Keratinocyte (primary cell): ENCODE measurements around the gene NXPH4. TPM values are rescaled to one million over a fixed set of nuclear protein-coding genes. Genes with fewer than 3 reads are reported as not detected.

Experiments
- DNase-seq: peaks from one replicate; pipeline ENCODE4 v3.0.0-alpha.2; 2011; ENCODE audit warnings: low read depth, missing footprints, low spot score
- FAIRE-seq: peaks from 2 replicates; lab custom pipeline; 2011; peaks lifted over from hg19 to GRCh38; lab: Jason Lieb, UNC
- H2AFZ ChIP-seq: 2 replicates; pipeline ENCODE4 v1.6.0; 2012; ENCODE audit warnings: low read length, control low read depth, inconsistent platforms; ENCODE audit not compliant: control insufficient read depth
- H3K27ac ChIP-seq: 2 replicates; pipeline ENCODE4 v1.5.1; 2011; ENCODE audit warnings: low read length; ENCODE audit not compliant: control insufficient read depth, insufficient read depth
- H3K27me3 ChIP-seq: 3 replicates; pipeline ENCODE4 v1.6.0; 2011; ENCODE audit warnings: low read length; ENCODE audit not compliant: control insufficient read depth, insufficient read depth; ENCODE audit errors: extremely low read depth
- H3K36me3 ChIP-seq, 2 experiments: 2 replicates in 1 of 2; 3 replicates in 1 of 2; pipeline ENCODE4 v1.5.1; 2011; ENCODE audit warnings: low read length in 2 of 2, mild to moderate bottlenecking in 1 of 2; ENCODE audit not compliant: control insufficient read depth in 2 of 2, insufficient read depth in 2 of 2; ENCODE audit errors: extremely low read depth in 1 of 2
- H3K4me1 ChIP-seq: 3 replicates; pipeline ENCODE4 v1.5.1; 2011; ENCODE audit warnings: low read length; ENCODE audit not compliant: control insufficient read depth, insufficient read depth; ENCODE audit errors: extremely low read depth
- H3K4me2 ChIP-seq: 3 replicates; pipeline ENCODE4 v1.6.0; 2011; ENCODE audit warnings: low read depth, low read length; ENCODE audit not compliant: control insufficient read depth, insufficient read depth; ENCODE audit errors: extremely low read depth
- H3K4me3 ChIP-seq, 3 experiments: fragments of 200-600 bp in 1 of 3; sonication (generic) in 1 of 3; 2 replicates in 2 of 3; 3 replicates in 1 of 3; pipeline ENCODE4 v1.5.1; 2011 to 2016; ENCODE audit warnings: low read length in 3 of 3, mild to moderate bottlenecking in 3 of 3, control low read depth in 2 of 3, inconsistent platforms in 1 of 3, low read depth in 1 of 3, mixed read lengths in 1 of 3, mixed run types in 1 of 3, moderate library complexity in 1 of 3; ENCODE audit not compliant: control insufficient read depth in 2 of 3, insufficient read depth in 2 of 3; ENCODE audit errors: extremely low read depth in 1 of 3
- H3K79me2 ChIP-seq: 2 replicates; pipeline ENCODE4 v1.6.0; 2012; ENCODE audit warnings: low read length; ENCODE audit not compliant: control insufficient read depth, insufficient read depth
- H3K9ac ChIP-seq: 3 replicates; pipeline ENCODE4 v1.6.0; 2011; ENCODE audit warnings: low read length; ENCODE audit not compliant: control insufficient read depth, insufficient read depth; ENCODE audit errors: extremely low read depth
- H3K9me1 ChIP-seq: 3 replicates; pipeline ENCODE4 v1.6.0; 2011; ENCODE audit warnings: low read length; ENCODE audit not compliant: control insufficient read depth, insufficient read depth; ENCODE audit errors: extremely low read depth
- H3K9me3 ChIP-seq: 2 replicates; pipeline ENCODE4 v1.5.1; 2012; ENCODE audit warnings: low read depth, low read length; ENCODE audit not compliant: control insufficient read depth
- H4K20me1 ChIP-seq: 3 replicates; pipeline ENCODE4 v1.6.0; 2011; ENCODE audit warnings: low read length; ENCODE audit not compliant: control insufficient read depth, insufficient read depth; ENCODE audit errors: extremely low read depth
- EZH2 ChIP-seq: IDR thresholded peaks from one replicate; pipeline ENCODE4 v1.6.1; 2012; ENCODE audit warnings: inconsistent platforms, mild to moderate bottlenecking, low read length, moderate library complexity
- dilution Hi-C: fragments of 300-500 bp; cut with MboI; formaldehyde crosslinking; loops from one replicate; pipeline ENCODE4 v1.7.0; 2020; ENCODE audit warnings: low sequenced_read_pairs; ENCODE audit not compliant: extremely low pct_ligation_motif_present
- polyA plus RNA-seq, 5 experiments: library from polyadenylated mRNA; depleted of rRNA in 3 of 5; stranded (reverse) in 3 of 5; stranded (forward) in 1 of 5; unstranded in 1 of 5; fragments of >200 nt; gene quantifications; 1 replicate in 1 of 5; 2 replicates in 3 of 5; 3 replicates in 1 of 5; pipeline versions ENCODE4 v1.2.1 to v1.2.3, GENCODE V29; 2011 to 2012; ENCODE audit warnings: missing spikeins in 2 of 5, low read depth in 1 of 5, low replicate concordance in 1 of 5
- TF ChIP-seq, protein P1 (sequence below), 3 experiments: IDR thresholded peaks in 1 of 3; conservative IDR thresholded peaks in 1 of 3; optimal IDR thresholded peaks in 1 of 3; 2 replicates in 2 of 3; 3 replicates in 1 of 3; pipeline versions ENCODE3 to v1.5.1; 2011; ENCODE audit warnings: low read length in 3 of 3, mild to moderate bottlenecking in 3 of 3, moderate library complexity in 2 of 3, control low read depth in 1 of 3, inconsistent platforms in 1 of 3; ENCODE audit not compliant: insufficient read depth in 2 of 3; ENCODE audit errors: extremely low read depth in 1 of 3

Gene NXPH4
- polyA plus RNA-seq, 1 donor (not counting 4 experiments of a cell fraction or from before 2014, with no cell fraction given): 0.97 TPM

DNA sequence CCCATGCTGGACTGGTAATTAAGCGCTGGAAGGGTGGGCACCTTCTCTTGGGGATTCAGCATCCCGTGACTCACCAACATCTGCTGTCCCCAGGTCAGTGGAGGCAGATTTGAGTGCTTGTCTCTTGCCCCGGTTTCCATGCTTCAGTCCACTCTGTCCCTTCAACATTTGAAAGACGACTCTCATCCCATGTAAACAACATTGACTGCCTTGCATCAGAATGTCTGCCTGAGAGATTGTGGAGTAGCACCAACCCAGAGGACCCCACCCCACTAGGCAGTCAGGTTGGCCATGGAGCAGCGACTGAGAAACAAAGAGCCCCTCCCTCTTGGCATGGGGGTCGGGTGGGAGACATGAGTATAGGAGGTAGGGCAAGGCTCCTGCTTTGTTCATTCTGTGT lies 39.3 kb downstream of the NXPH4 start:
- TF ChIP-seq, protein P1, sequence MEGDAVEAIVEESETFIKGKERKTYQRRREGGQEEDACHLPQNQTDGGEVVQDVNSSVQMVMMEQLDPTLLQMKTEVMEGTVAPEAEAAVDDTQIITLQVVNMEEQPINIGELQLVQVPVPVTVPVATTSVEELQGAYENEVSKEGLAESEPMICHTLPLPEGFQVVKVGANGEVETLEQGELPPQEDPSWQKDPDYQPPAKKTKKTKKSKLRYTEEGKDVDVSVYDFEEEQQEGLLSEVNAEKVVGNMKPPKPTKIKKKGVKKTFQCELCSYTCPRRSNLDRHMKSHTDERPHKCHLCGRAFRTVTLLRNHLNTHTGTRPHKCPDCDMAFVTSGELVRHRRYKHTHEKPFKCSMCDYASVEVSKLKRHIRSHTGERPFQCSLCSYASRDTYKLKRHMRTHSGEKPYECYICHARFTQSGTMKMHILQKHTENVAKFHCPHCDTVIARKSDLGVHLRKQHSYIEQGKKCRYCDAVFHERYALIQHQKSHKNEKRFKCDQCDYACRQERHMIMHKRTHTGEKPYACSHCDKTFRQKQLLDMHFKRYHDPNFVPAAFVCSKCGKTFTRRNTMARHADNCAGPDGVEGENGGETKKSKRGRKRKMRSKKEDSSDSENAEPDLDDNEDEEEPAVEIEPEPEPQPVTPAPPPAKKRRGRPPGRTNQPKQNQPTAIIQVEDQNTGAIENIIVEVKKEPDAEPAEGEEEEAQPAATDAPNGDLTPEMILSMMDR (optimal IDR thresholded peaks at IDR 0.05 in 1 of 3, IDR thresholded peaks at IDR 0.05 in 1 of 3, conservative IDR thresholded peaks at IDR 0.05 in 1 of 3; ENCODE audit: extremely low read depth in 1 of 3, insufficient read depth in 2 of 3, low read length in 3 of 3): no peak
- no peak for TF ChIP-seq EZH2
- Histone ChIP-seq H3K9ac (no peak overlapping the region), H3K36me3 (peaks cover 18 to 27% of the 10 kb centered on the region in 2 experiments), H3K27me3 (no peaks in the 10 kb centered on the region), H3K9me1 (no peaks in the 10 kb centered on the region), H3K9me3 (no peaks in the 10 kb centered on the region), H3K27ac (no peak overlapping the region), H3K79me2 (no peaks in the 10 kb centered on the region), H2AFZ (no peak overlapping the region), H4K20me1 (no peaks in the 10 kb centered on the region), H3K4me2 (no peak overlapping the region), H3K4me3 (no peak overlapping the region), H3K4me1 (no peaks in the 10 kb centered on the region)
- DNase-seq (no peak), FAIRE-seq (no peak)
- dilution Hi-C loops: no loop called here

DNA sequence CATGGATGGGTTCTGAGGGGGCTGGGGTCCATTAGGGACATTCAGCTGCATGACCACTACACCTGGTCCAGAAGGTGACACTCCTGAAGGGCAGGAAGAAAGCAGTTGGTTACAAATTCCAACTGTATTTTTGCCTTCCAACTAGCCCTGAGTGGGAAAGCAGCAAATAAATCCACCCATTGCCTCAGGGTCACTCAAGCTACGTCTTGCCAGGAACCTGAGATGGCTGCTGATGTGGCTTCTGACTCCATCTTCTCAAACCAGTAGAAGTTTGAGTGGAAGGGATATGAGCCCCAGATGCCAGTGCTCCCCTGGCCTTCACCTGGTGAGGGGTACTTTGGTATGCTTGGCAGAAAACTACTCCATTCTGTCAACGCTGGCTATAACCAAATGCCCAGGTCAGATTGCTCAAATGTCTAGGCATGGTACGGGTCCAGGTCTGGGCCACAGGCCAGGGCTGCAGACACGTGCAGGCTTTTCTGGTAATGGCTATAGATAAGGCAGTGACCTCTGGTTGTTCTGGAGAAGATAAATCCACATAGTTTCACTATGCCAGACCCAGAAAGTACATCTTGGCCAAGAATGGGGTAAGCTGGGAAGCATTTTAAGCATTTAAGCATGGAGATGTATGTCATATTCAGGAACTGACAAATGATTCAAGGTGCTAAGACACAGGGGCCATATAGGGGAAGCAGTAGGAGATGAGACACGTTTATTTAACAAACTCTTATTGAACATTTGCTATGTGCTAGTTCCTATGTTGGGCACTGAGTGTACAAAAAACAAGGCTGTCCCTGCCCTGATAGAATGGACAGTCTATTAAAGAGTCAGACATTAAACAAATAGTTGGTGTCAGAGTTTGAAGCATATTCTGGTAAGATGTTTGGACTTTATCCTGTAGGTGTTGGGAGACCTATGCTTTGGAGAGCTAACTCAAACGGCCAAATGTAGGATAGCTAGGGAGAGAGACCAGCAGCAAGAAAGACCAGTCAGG lies 42.7 kb downstream of the NXPH4 start:
- no peak overlapping the region for H3K9ac ChIP-seq
- no peaks in the 10 kb centered on the region for H3K27me3 ChIP-seq
- H3K27ac ChIP-seq: no peak overlapping the region
- H3K79me2 ChIP-seq: no peaks in the 10 kb centered on the region
- no peak overlapping the region for H3K4me2 ChIP-seq
- peaks cover 22 to 27% of the 10 kb centered on the region in 2 experiments for H3K36me3 ChIP-seq
- no peaks in the 10 kb centered on the region for H3K4me1 ChIP-seq
- no peak overlapping the region for H2AFZ ChIP-seq
- no peak overlapping the region for H3K4me3 ChIP-seq
- dilution Hi-C loops: no loop called here
- DNase-seq (no peak), FAIRE-seq (no peak)
- no peaks in the 10 kb centered on the region for H3K9me3 ChIP-seq
- H3K9me1 ChIP-seq: no peaks in the 10 kb centered on the region
- H4K20me1 ChIP-seq: no peaks in the 10 kb centered on the region
- TF ChIP-seq EZH2: no peak
- TF ChIP-seq, protein P1 (optimal IDR thresholded peaks at IDR 0.05 in 1 of 3, IDR thresholded peaks at IDR 0.05 in 1 of 3, conservative IDR thresholded peaks at IDR 0.05 in 1 of 3; ENCODE audit: extremely low read depth in 1 of 3, insufficient read depth in 2 of 3, low read length in 3 of 3): no peak
